GM12801 (cell line): ENCODE data around the gene DCTN2.
A peak's percentile ranks its signal among the peaks of the same experiment; 100 is the strongest.

Experiments used
- TF ChIP-seq, protein P1 (sequence below): IDR thresholded peaks from one replicate; pipeline ENCODE4 v1.5.1; 2011; ENCODE audit warnings: control low read depth; ENCODE audit not compliant: insufficient read length; ENCODE audit errors: extremely low read depth

The DCTN2 gene

DNA sequence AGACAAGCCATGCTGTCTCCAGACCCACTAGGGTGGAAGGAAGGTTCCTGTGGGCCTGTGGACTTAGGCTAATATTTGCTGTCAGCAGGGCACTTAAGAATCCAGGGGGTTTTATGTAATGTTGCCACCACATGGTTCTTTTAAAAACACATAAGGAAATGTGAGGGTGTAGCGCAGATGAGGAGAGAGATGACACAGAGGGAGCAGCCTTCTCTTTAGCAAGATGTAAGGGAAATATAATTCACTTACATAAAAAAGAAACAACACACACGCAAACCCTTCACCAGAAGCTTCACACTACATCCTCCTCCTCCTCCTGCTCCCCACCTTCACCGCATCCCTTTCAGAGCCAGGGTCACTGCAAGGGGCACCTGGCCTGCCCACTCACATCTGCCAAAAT is 39.1 kb upstream of the DCTN2 start:
- TF ChIP-seq, protein P1, sequence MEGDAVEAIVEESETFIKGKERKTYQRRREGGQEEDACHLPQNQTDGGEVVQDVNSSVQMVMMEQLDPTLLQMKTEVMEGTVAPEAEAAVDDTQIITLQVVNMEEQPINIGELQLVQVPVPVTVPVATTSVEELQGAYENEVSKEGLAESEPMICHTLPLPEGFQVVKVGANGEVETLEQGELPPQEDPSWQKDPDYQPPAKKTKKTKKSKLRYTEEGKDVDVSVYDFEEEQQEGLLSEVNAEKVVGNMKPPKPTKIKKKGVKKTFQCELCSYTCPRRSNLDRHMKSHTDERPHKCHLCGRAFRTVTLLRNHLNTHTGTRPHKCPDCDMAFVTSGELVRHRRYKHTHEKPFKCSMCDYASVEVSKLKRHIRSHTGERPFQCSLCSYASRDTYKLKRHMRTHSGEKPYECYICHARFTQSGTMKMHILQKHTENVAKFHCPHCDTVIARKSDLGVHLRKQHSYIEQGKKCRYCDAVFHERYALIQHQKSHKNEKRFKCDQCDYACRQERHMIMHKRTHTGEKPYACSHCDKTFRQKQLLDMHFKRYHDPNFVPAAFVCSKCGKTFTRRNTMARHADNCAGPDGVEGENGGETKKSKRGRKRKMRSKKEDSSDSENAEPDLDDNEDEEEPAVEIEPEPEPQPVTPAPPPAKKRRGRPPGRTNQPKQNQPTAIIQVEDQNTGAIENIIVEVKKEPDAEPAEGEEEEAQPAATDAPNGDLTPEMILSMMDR: no peak

DNA sequence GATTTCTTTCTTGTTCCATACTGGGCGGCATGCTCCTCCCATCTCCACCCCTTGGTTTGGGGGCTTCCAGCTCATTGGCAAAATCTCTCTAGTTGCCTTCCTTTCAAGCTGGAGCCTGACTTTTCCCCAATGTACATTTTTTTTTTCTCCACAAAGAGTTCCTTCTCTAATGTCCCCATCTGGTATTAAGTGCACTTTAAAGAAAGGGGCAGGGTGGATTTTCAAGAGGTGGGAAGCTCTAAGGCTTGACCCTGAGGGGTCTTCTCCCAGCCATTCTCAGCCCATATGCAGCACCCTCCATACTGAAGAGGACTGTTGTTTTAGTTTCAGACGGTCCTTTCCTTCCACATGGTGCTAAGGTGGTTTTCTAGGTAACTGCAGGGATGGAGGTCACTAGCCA is 38.2 kb upstream of the DCTN2 start:
- TF ChIP-seq, protein P1: no peak

DNA sequence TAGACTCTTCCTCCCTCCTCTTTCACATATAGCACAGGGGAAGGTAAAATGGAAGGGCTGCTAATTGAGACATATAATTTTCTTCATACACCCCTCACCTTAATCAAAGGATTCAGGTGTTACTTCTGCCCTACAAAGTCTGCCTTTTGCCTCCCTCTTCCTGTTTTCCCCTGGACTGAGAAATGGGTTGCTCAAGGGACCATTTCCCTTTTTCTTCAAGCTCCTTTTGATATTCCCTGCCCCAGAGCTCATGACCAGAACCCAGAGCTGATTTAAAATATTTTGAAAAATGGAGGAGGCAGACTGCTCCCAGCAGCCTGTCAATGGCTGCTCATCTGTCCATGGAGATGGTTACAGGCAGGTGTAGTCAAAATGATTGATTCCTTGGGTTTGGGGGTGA is 37.7 kb upstream of the DCTN2 start:
- TF ChIP-seq, protein P1: no peak

DNA sequence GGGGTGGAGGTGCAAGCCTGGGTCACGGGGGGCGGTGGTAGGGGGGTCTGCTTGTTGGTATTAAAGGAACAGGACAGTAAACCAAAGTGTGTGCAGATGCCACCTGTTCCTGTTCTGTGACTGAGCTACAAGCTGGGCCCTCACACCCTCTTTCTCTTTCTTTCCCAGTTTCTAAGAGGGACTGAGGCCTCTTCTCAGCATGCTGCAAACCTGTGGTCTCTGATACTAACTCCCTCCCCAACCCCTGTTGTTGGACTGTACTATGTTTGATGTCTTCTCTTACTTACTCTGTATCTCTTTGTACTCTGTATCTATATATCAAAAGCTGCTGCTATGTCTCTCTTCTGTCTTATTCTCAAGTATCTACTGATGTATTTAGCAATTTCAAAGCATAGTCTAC is 37.1 kb upstream of the DCTN2 start:
- TF ChIP-seq, protein P1: no peak

DNA sequence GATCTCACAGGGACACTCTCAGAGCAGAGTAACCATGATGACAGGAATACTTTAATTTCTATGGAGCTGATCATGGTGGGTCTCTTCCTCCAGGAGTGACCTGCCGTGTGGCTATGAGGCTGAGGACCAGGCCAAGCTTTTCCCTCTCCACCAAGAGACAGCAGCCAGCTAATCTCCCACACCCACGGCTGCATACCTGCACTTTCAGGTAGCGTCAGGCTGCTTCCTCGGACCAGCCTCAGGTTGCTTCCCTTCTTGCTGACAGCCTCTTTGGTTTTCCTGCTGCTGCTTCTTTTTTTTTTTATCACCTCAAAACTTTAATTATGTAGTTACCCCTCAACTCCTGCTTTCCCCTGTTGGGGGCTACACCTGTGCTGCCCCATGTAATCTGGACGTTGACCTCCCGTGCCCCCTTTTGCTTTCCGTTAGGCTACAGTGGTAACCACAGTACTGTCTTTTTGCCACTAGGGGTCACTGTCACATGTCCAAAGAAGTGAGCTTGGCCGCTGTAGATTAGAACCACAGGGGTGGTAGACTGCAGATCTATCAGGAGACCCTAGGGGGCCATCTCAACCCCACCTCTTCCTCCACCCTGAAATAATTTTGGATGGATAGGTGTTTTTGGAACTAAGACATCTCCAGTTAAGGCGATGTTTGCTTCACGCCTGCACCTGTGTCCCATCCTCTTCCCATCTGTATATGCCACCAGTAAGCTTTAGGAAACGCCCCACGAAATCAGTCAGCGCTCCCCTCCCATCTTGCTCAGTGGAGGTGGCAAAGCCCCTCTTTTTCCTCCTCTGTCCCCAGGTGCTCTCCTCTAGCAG is 36.2 kb upstream of the DCTN2 start:
- TF ChIP-seq, protein P1: peak; percentile 68

DNA sequence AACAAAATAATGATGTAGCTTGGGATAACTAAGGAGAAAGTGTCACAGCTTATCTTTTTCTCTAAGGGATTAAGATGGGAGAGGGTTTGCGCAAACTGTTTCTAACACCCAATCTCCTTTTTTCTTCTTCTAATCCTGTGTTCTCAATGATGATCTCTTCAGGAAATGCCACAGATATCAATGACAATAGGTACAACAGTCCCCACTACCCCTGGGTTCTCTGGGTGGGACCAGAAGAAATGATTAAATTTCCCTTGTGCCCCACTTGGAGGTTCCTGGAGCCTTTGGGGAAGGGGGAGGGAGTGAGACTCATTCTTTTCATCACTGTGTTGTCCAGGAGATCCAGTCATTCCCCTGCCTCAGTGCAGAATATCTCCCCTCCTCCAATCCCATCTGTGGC is 35.4 kb upstream of the DCTN2 start:
- TF ChIP-seq, protein P1: no peak

DNA sequence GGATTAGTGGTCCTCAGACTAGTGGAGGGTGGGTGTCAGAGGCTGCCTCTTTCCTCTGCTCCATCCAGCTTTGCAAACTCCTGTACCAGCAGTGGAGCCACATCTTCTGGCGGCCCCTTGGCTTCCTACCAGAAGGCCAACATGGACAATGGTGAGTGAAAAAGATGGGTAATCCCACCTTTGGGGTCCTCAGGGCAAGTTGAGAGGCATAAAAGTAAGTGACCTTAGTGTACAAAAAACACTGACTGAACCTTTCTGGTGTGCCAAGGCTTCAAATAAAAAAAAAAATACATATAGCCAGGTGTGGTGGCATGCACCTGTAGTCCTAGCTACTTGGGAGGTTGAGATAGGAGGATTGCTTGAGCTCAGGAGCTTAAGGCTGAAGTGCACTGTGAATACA is 34.8 kb upstream of the DCTN2 start:
- TF ChIP-seq, protein P1: no peak

DNA sequence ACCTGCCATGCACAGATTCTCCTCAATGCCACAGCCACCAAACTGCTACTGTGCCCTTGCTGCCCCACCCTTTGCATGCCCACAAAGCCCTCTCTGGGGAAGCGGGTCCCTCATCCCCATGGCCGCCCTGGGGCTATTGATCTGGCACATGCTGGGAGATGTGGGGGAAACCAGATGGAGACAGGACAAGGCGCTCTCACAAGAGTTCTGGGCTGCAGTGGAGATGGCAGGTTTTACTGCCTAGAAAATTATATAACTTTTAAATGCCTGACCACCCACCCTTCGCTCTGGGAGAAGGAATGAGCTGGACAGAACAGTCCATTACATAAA is 33.4 kb upstream of the DCTN2 start:
- TF ChIP-seq, protein P1: no peak
